Measurements from ENCODE around the gene PRORP. TPM values are rescaled to one million over a fixed set of nuclear protein-coding genes. Genes with fewer than 3 reads are reported as not detected.

Gene PRORP
- total RNA-seq, 4 donors from 2014 or later = 22.6 to 40.5 (median 28.9) TPM

GRCh38 chr14:35155962-35156361 lies 33.6 kb downstream of the PRORP start:
- DNase-seq = no peak
- Histone ChIP-seq H3K4me1 (peaks cover 6 to 24% (median 16%) of the 10 kb centered on the region in 3 donors), H3K27me3 (no peaks in the 10 kb centered on the region), H3K36me3 (peaks cover 0 to 20% (median 0%) of the 10 kb centered on the region in 3 donors), H3K9me3 (no peaks in the 10 kb centered on the region), H3K27ac (peak overlapping the region in 1 of 4 donors; percentile 15), H3K4me3 (no peak overlapping the region)
- TF ChIP-seq CTCF (IDR thresholded peaks at IDR 0.05) (no peak), POLR2A (IDR thresholded peaks at IDR 0.05) (no peak)
- intact Hi-C loops (cut with DNase I) = no loop called here
- WGBS, 2 donors = 8 to 10% methylated on average over 1 of the region's 1 CpG

GRCh38 chr14:35158491-35158890 lies 36.1 kb downstream of the PRORP start:
- no peak for TF ChIP-seq POLR2A (IDR thresholded peaks at IDR 0.05)
- no peaks in the 10 kb centered on the region for H3K27me3 ChIP-seq
- peaks cover 0 to 9% (median 0%) of the 10 kb centered on the region in 3 donors for H3K36me3 ChIP-seq
- DNase-seq = no peak
- WGBS, 2 donors = 87 to 96% methylated on average over 2 of the region's 2 CpGs
- H3K4me3 ChIP-seq = no peak overlapping the region
- intact Hi-C loops (cut with DNase I) = no loop called here
- no peak overlapping the region for H3K27ac ChIP-seq
- H3K4me1 ChIP-seq = peaks cover 6 to 24% (median 16%) of the 10 kb centered on the region in 3 donors
- no peaks in the 10 kb centered on the region for H3K9me3 ChIP-seq

- no peak for DNase-seq
- intact Hi-C loops (cut with DNase I) = no loop called here
- Histone ChIP-seq H3K27me3 (no peaks in the 10 kb centered on the region), H3K27ac (peak overlapping the region in 2 of 4 donors; percentile 1 to 2), H3K36me3 (peaks cover 0 to 11% (median 0%) of the 10 kb centered on the region in 3 donors), H3K4me3 (no peak overlapping the region), H3K9me3 (no peaks in the 10 kb centered on the region), H3K4me1 (peaks cover 6 to 24% (median 16%) of the 10 kb centered on the region in 3 donors)
- 86% methylated on average over 8 of the region's 8 CpGs for WGBS, 2 donors
- TF ChIP-seq POLR2A (IDR thresholded peaks at IDR 0.05) (no peak), CTCF (IDR thresholded peaks at IDR 0.05) (no peak)
These were observed 36.8 kb downstream of the PRORP start for GRCh38 chr14:35158951-35159653.

- H3K27ac ChIP-seq = peak overlapping the region in 3 of 4 donors; percentile 1 to 53 (median 2)
- no peaks in the 10 kb centered on the region for H3K27me3 ChIP-seq
- H3K9me3 ChIP-seq = no peaks in the 10 kb centered on the region
- 15 to 18% methylated on average over 6 of the region's 6 CpGs for WGBS, 2 donors
- H3K4me1 ChIP-seq = peaks cover 6 to 24% (median 16%) of the 10 kb centered on the region in 3 donors
- no peak for TF ChIP-seq POLR2A (IDR thresholded peaks at IDR 0.05)
- no peak for TF ChIP-seq CTCF (IDR thresholded peaks at IDR 0.05)
- intact Hi-C loops (cut with DNase I) = no loop called here
- H3K4me3 ChIP-seq = peak overlapping the region in 1 of 4 donors; percentile 17
- DNase-seq = no peak
- peaks cover 0 to 15% (median 0%) of the 10 kb centered on the region in 3 donors for H3K36me3 ChIP-seq
These were observed 37.5 kb downstream of the PRORP start for GRCh38 chr14:35159742-35160409.

GRCh38 chr14:35161231-35161630 lies 38.9 kb downstream of the PRORP start:
- peaks cover 0 to 15% (median 0%) of the 10 kb centered on the region in 3 donors for H3K36me3 ChIP-seq
- H3K27ac ChIP-seq = no peak overlapping the region
- intact Hi-C loops (cut with DNase I) = no loop called here
- H3K27me3 ChIP-seq = no peaks in the 10 kb centered on the region
- DNase-seq = no peak
- H3K4me3 ChIP-seq = no peak overlapping the region
- WGBS, 2 donors = 77 to 86% methylated on average over 5 of the region's 5 CpGs
- peaks cover 0 to 17% (median 6%) of the 10 kb centered on the region in 3 donors for H3K4me1 ChIP-seq
- TF ChIP-seq POLR2A (IDR thresholded peaks at IDR 0.05) (no peak), CTCF (IDR thresholded peaks at IDR 0.05) (no peak)
- no peaks in the 10 kb centered on the region for H3K9me3 ChIP-seq

All from esophagus squamous epithelium (tissue), 5 donors.